ENCODE measurements around the gene VIL1.
A peak's percentile ranks its signal among the peaks of the same experiment; 100 is the strongest.

GRCh38 chr2:218395826-218396687 is 22.9 kb upstream of the VIL1 start:
- TF ChIP-seq CTCF (IDR thresholded peaks at IDR 0.05) (peak; percentile 82 to 99 (median 98)), POLR2AphosphoS5 (IDR thresholded peaks at IDR 0.05) (peak; percentile 95)

Data from prostate gland (tissue), 2 donors.